ENCODE results near the gene PTPN23. TPM values are rescaled to one million over a fixed set of nuclear protein-coding genes. Genes with fewer than 3 reads are reported as not detected.
"Not testable (repeated sequence)": the region's sequence is repeated elsewhere in the genome, so short reads cannot be mapped to it uniquely, and the experiment has no call there.

The PTPN23 gene
- polyA plus RNA-seq, 1 donor from 2014 or later, result 36.2 TPM

DNA sequence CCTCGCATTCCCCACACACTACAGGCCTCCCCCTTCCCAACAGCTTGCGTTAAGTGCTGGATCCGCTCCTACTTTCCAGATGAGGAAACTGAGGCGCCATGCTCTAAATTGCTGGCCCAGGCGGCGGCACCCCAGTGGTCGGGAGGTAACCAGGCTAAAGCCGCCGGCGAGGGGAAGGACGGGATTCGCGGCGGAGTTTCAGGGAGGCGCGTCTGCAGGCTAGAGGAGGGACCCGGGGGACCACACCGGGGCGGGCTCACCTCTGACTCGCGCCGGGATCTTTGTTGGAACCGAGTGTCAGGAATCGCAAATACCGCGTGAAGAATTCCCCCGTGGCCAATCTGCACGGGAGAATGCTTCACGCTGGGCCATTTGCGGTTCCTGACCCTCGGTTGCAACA is 24.6 kb upstream of the PTPN23 start:
- Histone ChIP-seq H3K27ac (ENCODE audit: low read length) (no peak overlapping the region), H4K20me1 (ENCODE audit: insufficient read depth) (no peaks in the 10 kb centered on the region), H3K9me3 (ENCODE audit: low read length) (no peaks in the 10 kb centered on the region), H3K36me3 (ENCODE audit: insufficient read depth, low read length) (no peaks in the 10 kb centered on the region), H3K9ac (ENCODE audit: low read length) (no peak overlapping the region), H3K4me3 (ENCODE audit: low read length) (no peak overlapping the region), H2AFZ (ENCODE audit: low read depth, low read length) (no peak overlapping the region), H3K27me3 (ENCODE audit: insufficient read depth, low read depth, low read length) (no peaks in the 10 kb centered on the region), H3K9me2 (ENCODE audit: insufficient read depth, low read length) (no peaks in the 10 kb centered on the region), H3K4me2 (ENCODE audit: low read length) (no peak overlapping the region), H3F3A (ENCODE audit: insufficient read depth, low read length, poor library complexity, severe bottlenecking) (no peaks in the 10 kb centered on the region), H3K79me2 (replicated peaks; ENCODE audit: insufficient read depth, low read length) (no peaks in the 10 kb centered on the region)
- TF ChIP-seq EP300 (conservative IDR thresholded peaks at IDR 0.05; ENCODE audit: poor library complexity, severe bottlenecking) (no peak), EZH2 (IDR thresholded peaks at IDR 0.05; ENCODE audit: borderline replicate concordance, insufficient read depth, low read length, poor library complexity, severe bottlenecking) (no peak), TAF1 (IDR thresholded peaks at IDR 0.05; ENCODE audit: low read depth) (no peak), POLR2AphosphoS5 (IDR thresholded peaks at IDR 0.05) (no peak), SMC3 (conservative IDR thresholded peaks at IDR 0.05; ENCODE audit: poor library complexity) (no peak), MXI1 (conservative IDR thresholded peaks at IDR 0.05; ENCODE audit: poor library complexity, severe bottlenecking) (no peak), RAD21 (conservative IDR thresholded peaks at IDR 0.05) (no peak)
- TF ChIP-seq, protein P1, sequence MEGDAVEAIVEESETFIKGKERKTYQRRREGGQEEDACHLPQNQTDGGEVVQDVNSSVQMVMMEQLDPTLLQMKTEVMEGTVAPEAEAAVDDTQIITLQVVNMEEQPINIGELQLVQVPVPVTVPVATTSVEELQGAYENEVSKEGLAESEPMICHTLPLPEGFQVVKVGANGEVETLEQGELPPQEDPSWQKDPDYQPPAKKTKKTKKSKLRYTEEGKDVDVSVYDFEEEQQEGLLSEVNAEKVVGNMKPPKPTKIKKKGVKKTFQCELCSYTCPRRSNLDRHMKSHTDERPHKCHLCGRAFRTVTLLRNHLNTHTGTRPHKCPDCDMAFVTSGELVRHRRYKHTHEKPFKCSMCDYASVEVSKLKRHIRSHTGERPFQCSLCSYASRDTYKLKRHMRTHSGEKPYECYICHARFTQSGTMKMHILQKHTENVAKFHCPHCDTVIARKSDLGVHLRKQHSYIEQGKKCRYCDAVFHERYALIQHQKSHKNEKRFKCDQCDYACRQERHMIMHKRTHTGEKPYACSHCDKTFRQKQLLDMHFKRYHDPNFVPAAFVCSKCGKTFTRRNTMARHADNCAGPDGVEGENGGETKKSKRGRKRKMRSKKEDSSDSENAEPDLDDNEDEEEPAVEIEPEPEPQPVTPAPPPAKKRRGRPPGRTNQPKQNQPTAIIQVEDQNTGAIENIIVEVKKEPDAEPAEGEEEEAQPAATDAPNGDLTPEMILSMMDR (IDR thresholded peaks at IDR 0.05; ENCODE audit: poor library complexity, severe bottlenecking), result no peak
- TF ChIP-seq, protein P2, sequence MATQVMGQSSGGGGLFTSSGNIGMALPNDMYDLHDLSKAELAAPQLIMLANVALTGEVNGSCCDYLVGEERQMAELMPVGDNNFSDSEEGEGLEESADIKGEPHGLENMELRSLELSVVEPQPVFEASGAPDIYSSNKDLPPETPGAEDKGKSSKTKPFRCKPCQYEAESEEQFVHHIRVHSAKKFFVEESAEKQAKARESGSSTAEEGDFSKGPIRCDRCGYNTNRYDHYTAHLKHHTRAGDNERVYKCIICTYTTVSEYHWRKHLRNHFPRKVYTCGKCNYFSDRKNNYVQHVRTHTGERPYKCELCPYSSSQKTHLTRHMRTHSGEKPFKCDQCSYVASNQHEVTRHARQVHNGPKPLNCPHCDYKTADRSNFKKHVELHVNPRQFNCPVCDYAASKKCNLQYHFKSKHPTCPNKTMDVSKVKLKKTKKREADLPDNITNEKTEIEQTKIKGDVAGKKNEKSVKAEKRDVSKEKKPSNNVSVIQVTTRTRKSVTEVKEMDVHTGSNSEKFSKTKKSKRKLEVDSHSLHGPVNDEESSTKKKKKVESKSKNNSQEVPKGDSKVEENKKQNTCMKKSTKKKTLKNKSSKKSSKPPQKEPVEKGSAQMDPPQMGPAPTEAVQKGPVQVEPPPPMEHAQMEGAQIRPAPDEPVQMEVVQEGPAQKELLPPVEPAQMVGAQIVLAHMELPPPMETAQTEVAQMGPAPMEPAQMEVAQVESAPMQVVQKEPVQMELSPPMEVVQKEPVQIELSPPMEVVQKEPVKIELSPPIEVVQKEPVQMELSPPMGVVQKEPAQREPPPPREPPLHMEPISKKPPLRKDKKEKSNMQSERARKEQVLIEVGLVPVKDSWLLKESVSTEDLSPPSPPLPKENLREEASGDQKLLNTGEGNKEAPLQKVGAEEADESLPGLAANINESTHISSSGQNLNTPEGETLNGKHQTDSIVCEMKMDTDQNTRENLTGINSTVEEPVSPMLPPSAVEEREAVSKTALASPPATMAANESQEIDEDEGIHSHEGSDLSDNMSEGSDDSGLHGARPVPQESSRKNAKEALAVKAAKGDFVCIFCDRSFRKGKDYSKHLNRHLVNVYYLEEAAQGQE (IDR thresholded peaks at IDR 0.05; ENCODE audit: borderline replicate concordance), result no peak

DNA sequence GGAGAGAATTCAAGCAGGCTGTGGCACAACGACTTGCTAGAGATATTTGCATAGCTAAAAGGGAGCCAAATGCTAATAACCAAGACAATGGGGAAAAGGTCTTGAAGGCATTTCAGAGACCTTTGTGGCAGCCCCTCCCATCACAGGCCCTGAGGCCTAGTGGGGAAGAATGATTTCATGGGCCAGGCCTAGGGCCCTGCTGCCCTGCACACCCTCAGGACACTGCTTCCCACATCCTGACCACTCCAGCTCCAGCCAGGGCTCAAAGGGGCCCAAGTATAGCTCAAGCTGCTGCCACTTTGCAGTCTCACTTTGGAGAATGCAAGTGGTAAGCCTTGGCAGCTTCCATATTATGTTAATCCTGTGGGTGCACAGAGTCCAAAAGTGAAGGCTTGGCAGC is 21.5 kb upstream of the PTPN23 start:
- no peaks in the 10 kb centered on the region for H3K9me2 ChIP-seq (ENCODE audit: insufficient read depth, low read length)
- no peaks in the 10 kb centered on the region for H3K79me2 ChIP-seq (replicated peaks; ENCODE audit: insufficient read depth, low read length)
- H3K36me3 ChIP-seq (ENCODE audit: insufficient read depth, low read length), result no peaks in the 10 kb centered on the region
- H3K27me3 ChIP-seq (ENCODE audit: insufficient read depth, low read depth, low read length), result no peaks in the 10 kb centered on the region
- no peaks in the 10 kb centered on the region for H4K20me1 ChIP-seq (ENCODE audit: insufficient read depth)
- no peak overlapping the region for H3K4me3 ChIP-seq (ENCODE audit: low read length)
- H2AFZ ChIP-seq (ENCODE audit: low read depth, low read length), result no peak overlapping the region
- H3K9ac ChIP-seq (ENCODE audit: low read length), result no peak overlapping the region
- TF ChIP-seq MXI1 (conservative IDR thresholded peaks at IDR 0.05; ENCODE audit: poor library complexity, severe bottlenecking) (no peak), EZH2 (IDR thresholded peaks at IDR 0.05; ENCODE audit: borderline replicate concordance, insufficient read depth, low read length, poor library complexity, severe bottlenecking) (no peak), EP300 (conservative IDR thresholded peaks at IDR 0.05; ENCODE audit: poor library complexity, severe bottlenecking) (no peak), TAF1 (IDR thresholded peaks at IDR 0.05; ENCODE audit: low read depth) (no peak), POLR2AphosphoS5 (IDR thresholded peaks at IDR 0.05) (no peak), RAD21 (conservative IDR thresholded peaks at IDR 0.05) (no peak), SMC3 (conservative IDR thresholded peaks at IDR 0.05; ENCODE audit: poor library complexity) (no peak)
- TF ChIP-seq, protein P1 (IDR thresholded peaks at IDR 0.05; ENCODE audit: poor library complexity, severe bottlenecking), result no peak
- TF ChIP-seq, protein P2 (IDR thresholded peaks at IDR 0.05; ENCODE audit: borderline replicate concordance), result no peak
- no peaks in the 10 kb centered on the region for H3K9me3 ChIP-seq (ENCODE audit: low read length)
- H3K27ac ChIP-seq (ENCODE audit: low read length), result no peak overlapping the region
- H3F3A ChIP-seq (ENCODE audit: insufficient read depth, low read length, poor library complexity, severe bottlenecking), result no peaks in the 10 kb centered on the region
- H3K4me2 ChIP-seq (ENCODE audit: low read length), result no peak overlapping the region

DNA sequence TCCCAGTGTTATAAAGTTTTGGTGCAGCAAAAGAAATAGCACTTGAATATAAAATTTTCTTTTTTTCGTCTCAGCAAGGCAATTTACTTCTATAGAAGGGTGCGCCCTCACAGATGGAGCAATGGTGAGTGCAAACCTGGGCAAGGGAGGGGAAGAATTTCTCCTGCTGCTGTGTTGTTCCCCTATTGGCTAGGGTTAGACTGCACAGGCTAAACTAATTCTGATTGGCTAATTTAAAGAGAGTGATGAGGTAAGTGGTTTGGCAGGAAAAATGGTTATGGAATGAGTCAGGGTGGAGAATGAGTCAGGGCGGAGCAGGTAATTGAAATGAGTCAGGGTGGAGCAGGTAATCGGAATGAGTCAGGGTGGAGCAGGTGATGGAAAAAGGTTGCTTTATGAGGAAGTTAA is 20.7 kb upstream of the PTPN23 start:
- H3K27me3 ChIP-seq (ENCODE audit: insufficient read depth, low read depth, low read length); H3K9me3 ChIP-seq (ENCODE audit: low read length); H3K79me2 ChIP-seq (replicated peaks; ENCODE audit: insufficient read depth, low read length); H3K27ac ChIP-seq (ENCODE audit: low read length); H3F3A ChIP-seq (ENCODE audit: insufficient read depth, low read length, poor library complexity, severe bottlenecking); H4K20me1 ChIP-seq (ENCODE audit: insufficient read depth); H3K9ac ChIP-seq (ENCODE audit: low read length); H3K9me2 ChIP-seq (ENCODE audit: insufficient read depth, low read length); H3K4me2 ChIP-seq (ENCODE audit: low read length); H3K4me3 ChIP-seq (ENCODE audit: low read length); H3K36me3 ChIP-seq (ENCODE audit: insufficient read depth, low read length); H2AFZ ChIP-seq (ENCODE audit: low read depth, low read length): not testable (repeated sequence)

Data from neural cell (in vitro differentiated cells).